ENCODE data around the gene VIPR2.

The VIPR2 gene

DNA sequence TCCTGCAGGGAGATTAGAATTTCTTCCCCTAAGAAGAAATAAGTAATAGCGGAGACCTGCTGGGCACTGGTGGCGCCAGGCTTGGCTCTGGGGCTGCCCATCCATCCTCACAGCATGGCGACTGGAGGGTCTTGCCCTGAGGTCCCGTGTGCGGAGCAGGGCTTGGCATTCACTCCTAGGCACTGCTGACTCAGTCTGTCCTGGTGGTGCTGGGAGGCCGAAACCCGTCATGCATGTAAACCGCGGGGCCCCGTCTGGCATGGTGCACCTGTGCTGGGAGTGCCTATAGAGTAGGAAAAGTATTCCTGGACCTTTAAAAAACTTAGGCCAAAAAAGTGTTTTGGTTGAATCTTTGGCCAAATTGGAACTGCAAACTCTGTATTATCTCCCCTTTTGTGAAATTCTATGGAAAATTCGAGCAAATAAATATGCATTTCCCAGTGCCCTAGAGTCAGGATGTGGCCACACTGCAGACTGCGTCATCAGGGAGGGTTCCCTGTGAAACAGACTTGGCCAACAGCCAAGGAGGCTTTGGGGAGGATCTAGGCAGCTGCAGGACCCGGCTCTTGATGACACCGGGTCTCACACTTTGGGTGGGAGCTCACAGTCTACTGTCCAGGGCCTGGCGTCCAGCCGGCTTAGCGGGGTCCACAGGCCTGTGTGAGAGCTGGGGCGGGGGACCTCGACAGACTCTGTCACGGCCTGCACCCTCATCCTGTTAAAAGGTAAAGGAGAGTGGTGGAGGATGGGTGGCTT, 122.3 kb downstream of the VIPR2 start:
- DNase-seq: no peak

DNA sequence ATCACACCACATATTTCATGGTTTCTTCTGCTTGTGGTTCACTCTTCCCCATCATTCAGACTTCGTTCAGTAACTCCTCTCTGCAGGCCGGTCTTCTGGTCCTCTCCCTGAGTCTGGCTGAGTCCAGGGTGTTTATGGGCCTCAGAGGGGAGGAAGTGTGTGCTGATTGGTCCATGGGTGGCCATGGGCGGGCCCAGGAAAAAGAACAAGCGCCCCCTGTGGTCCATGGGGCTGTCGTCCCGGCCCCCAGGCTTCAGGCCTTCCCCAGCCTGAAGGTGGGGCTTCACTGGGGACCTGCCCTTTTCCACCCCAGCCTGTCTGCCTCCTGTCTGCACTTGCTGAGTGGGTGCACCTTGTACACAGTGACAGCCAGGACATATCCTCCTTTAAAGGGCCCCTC, 123.7 kb downstream of the VIPR2 start:
- no peak for DNase-seq

- no peak for DNase-seq
Measured at GRCh38 chr7:159019111-159019510, 125.6 kb downstream of the VIPR2 start.

DNA sequence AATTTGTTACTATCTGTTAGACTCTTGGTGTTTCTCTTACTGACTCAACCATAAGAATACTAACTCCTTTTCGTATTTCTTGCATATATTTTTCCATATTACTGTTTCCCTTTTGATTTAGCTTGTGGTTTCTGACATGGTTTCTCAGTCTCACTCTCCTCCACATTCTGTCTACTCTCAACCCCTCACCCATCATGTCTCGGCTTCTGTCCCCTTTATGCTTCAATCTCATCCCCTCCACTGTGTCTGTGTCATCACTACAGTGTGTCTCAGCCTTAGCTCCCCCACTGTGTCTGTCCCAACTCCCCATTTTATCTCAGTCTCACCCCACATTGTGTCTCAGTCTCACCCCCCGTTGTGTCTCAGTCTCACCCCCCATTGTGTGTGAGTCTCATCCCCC, 126.9 kb downstream of the VIPR2 start:
- no peak for DNase-seq

DNA sequence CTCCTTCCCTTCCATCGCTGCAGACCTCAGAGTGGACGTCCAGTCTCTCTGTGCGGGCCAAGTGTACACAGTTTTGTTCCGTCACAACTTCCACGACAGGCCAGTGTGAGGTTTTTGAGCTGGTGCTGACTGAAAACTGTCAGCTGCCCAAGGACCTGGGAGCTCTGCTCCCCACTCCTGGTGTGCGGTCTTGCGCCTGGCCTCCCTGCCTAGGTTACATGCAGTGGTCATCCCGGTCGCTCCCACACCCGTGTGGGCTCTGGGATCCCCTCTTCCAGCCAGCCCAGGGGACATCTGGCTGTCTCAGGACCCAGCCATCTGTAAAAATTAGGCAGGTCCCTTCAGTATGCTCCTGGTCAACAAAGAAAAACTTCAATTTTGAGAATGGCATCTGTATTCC, 127.5 kb downstream of the VIPR2 start:
- no peak for DNase-seq

GRCh38 chr7:159016591-159016990, 128.1 kb downstream of the VIPR2 start:
- DNase-seq: no peak

GRCh38 chr7:159015454-159016410, 128.9 kb downstream of the VIPR2 start:
- peak; percentile 45 for DNase-seq

DNA sequence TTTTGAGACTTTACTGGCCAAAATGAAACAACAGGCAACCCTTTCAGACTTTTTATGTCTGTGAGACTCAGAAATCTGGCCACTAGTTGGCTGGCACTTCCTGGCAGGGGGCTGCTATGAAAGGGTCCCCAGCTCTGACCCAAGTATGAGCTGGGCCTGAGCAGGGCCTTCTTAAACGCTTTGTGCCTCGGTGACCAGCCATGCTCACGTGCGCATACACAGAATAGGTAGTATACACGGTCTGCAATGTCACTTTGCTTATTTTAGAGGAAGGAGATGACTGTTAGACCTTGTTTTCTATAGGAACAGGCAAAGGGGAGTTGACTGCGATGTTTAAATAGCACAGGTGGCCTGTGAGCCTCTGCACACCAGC, 129.6 kb downstream of the VIPR2 start:
- no peak for DNase-seq

DNA sequence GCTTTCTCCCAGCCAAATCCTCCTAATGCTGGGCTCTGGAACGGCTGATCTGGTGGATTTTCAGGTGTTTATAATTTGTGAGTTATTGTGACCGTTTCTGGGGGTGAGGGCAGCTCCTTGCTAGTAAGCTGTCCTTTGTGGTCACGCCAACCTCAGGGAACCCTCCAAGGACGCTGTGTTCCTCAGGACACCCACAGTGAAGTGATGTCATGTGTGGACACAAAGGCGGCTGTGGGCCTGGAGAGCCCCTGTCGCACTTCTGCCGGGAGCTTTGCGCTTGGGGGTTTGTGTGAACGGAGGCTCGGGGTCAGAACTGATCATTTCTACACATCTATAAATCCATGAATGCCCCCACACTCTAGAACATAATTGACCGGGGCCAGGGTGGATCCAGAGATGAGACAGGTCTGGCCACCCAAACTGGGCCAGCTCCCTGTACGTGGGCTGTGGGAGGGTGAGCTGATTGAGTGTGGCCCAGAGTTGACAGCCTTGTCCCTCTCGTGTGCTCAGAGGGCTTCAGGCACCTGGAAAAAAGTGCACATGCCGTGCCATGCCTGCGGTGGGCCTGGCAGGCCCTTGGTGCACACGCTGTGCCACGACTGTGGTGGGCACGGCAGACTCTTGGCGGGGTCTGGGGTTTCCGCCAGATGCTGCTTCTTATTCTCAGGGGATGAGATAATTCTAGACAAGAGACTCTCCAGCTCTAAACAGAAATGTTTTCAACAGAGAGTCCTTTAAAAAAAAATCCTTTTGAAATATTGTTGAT, 130.2 kb downstream of the VIPR2 start:
- no peak for DNase-seq

GRCh38 chr7:159013825-159014289, 130.8 kb downstream of the VIPR2 start:
- no peak for DNase-seq

DNA sequence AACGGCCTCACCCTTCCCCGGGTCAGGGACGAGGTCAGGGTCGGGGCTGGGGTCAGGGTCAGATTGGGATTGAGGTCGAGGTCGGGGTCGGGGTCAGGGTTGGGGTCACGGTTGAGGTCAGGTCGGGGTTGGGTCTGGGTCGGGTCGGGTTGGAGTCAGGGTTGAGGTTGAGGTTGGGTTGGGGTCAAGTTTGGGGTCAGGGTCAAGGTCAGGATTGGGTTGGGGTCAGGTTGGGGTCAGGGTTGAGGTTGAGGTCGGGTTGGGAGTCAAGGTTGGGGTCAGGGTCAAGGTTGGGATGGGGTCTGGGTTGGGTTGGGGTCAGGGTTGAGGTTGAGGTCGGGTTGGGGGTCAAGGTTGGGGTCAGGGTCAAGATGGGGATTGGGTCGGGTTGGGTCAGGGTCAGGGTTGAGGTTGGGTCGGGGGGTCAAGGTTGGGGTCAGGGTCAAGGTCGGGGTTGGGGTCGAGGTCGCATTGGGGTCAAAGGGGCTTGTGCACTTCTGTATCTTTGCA, 131.4 kb downstream of the VIPR2 start:
- no peak for DNase-seq

GRCh38 chr7:159012353-159013069, 132.2 kb downstream of the VIPR2 start:
- DNase-seq: peak; percentile 57

DNA sequence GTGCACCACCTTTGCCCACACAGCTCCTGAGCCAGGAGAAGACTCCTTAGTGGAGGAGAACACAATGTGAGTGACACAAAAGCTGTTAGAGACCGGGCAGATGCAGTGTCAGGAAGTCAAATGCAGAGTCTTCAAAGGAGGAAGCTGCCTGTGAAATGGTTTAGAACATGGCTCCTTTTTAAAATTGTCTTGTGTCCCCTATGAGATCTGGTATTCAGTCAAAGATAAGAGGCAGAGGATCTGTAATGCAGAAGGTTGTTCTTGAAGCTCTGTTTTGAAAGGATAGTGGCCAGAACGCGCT, 133.0 kb downstream of the VIPR2 start:
- DNase-seq: no peak

- no peak for DNase-seq
Measured at GRCh38 chr7:159010937-159011721, 133.5 kb downstream of the VIPR2 start.

GRCh38 chr7:159010411-159010810, 134.3 kb downstream of the VIPR2 start:
- no peak for DNase-seq

GRCh38 chr7:159009951-159010350, 134.7 kb downstream of the VIPR2 start:
- no peak for DNase-seq

GRCh38 chr7:159008417-159008816, 136.2 kb downstream of the VIPR2 start:
- peak; percentile 70 for DNase-seq

- DNase-seq: peak; percentile 74
Measured at GRCh38 chr7:159007996-159008389, 136.7 kb downstream of the VIPR2 start.

- DNase-seq: peak; percentile 73
Measured at GRCh38 chr7:159007364-159007995, 137.2 kb downstream of the VIPR2 start.

DNA sequence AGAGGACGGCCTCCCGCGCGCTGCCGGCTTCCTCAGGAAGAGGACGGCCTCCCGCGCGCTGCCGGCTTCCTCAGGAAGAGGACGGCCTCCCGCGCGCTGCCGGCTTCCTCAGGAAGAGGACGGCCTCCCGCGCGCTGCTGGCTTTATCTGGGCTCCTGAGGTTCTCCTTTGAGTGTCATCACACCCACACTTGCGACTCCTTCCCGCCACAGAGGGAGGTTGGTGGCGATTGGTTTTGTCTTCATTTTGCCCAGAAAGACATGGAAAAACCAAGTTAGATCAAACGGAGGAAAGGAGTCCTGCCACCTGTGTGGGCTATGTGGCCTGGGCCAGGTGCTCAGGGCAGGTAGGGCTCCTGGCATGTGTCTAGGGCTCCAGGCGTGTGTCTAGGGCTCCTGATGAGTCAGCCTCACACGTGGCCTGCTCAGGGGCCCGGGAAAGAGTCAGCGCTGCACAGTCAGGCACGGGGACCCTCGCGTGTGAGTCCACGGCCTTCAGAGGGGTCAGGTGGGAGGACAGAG, 138.0 kb downstream of the VIPR2 start:
- DNase-seq: no peak

Measured in right hindlimb (tissue), 1 donor.